ENCODE data around the gene ZNF683. TPM values are rescaled to one million over a fixed set of nuclear protein-coding genes. Genes with fewer than 3 reads are reported as not detected.

Gene ZNF683
- total and polyA plus RNA-seq, 2 donors (not counting 1 experiment from before 2014, with no cell fraction given), result not detected

- H3K9ac ChIP-seq (ENCODE audit: insufficient read depth, low read length), result no peak overlapping the region
- peaks cover 12% of the 10 kb centered on the region for H3K27me3 ChIP-seq (ENCODE audit: control insufficient read depth, insufficient read depth, low read length)
- H2AFZ ChIP-seq (ENCODE audit: low read length), result no peak overlapping the region
- H3K4me3 ChIP-seq (replicated peaks in 1 of 4; ENCODE audit: control extremely low read depth in 1 of 4, insufficient read depth in 1 of 4, low read depth in 3 of 4, low read length in 4 of 4), result no peak overlapping the region
- H3K9me3 ChIP-seq (ENCODE audit: control insufficient read depth, insufficient read depth, low read depth, low read length), result no peaks in the 10 kb centered on the region
- no peak overlapping the region for H3K27ac ChIP-seq (ENCODE audit: insufficient read depth, low read length)
- H3K36me3 ChIP-seq (ENCODE audit: control insufficient read depth, insufficient read depth, low read length), result no peaks in the 10 kb centered on the region
- no peaks in the 10 kb centered on the region for H3K4me1 ChIP-seq (ENCODE audit: control insufficient read depth, extremely low read depth, insufficient read depth, low read length)
- DNase-seq (ENCODE audit: low read depth in 2 of 2), result no peak
- TF ChIP-seq EZH2 (IDR thresholded peaks at IDR 0.05; ENCODE audit: low read length, missing control alignments), result no peak
- TF ChIP-seq, protein P1, sequence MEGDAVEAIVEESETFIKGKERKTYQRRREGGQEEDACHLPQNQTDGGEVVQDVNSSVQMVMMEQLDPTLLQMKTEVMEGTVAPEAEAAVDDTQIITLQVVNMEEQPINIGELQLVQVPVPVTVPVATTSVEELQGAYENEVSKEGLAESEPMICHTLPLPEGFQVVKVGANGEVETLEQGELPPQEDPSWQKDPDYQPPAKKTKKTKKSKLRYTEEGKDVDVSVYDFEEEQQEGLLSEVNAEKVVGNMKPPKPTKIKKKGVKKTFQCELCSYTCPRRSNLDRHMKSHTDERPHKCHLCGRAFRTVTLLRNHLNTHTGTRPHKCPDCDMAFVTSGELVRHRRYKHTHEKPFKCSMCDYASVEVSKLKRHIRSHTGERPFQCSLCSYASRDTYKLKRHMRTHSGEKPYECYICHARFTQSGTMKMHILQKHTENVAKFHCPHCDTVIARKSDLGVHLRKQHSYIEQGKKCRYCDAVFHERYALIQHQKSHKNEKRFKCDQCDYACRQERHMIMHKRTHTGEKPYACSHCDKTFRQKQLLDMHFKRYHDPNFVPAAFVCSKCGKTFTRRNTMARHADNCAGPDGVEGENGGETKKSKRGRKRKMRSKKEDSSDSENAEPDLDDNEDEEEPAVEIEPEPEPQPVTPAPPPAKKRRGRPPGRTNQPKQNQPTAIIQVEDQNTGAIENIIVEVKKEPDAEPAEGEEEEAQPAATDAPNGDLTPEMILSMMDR (conservative IDR thresholded peaks at IDR 0.05 in 1 of 2, IDR thresholded peaks at IDR 0.05 in 1 of 2; ENCODE audit: low read depth in 1 of 2, low read length in 2 of 2), result no peak
- H3K79me2 ChIP-seq (ENCODE audit: control insufficient read depth, insufficient read depth, low read length), result no peaks in the 10 kb centered on the region
- H3K4me2 ChIP-seq (ENCODE audit: extremely low read depth, insufficient read depth, low read length), result no peak overlapping the region
- no peaks in the 10 kb centered on the region for H4K20me1 ChIP-seq (ENCODE audit: control insufficient read depth, extremely low read depth, insufficient read depth, low read length)
These were observed 28.2 kb downstream of the ZNF683 start for GRCh38 chr1:26344147-26344920.

GRCh38 chr1:26340047-26340481 lies 32.5 kb downstream of the ZNF683 start:
- Histone ChIP-seq H3K79me2 (ENCODE audit: control insufficient read depth, insufficient read depth, low read length) (no peaks in the 10 kb centered on the region), H3K4me3 (replicated peaks in 1 of 4; ENCODE audit: control extremely low read depth in 1 of 4, insufficient read depth in 1 of 4, low read depth in 3 of 4, low read length in 4 of 4) (no peak overlapping the region), H3K27ac (ENCODE audit: insufficient read depth, low read length) (no peak overlapping the region), H3K36me3 (ENCODE audit: control insufficient read depth, insufficient read depth, low read length) (no peaks in the 10 kb centered on the region), H3K9me3 (ENCODE audit: control insufficient read depth, insufficient read depth, low read depth, low read length) (no peaks in the 10 kb centered on the region), H3K4me1 (ENCODE audit: control insufficient read depth, extremely low read depth, insufficient read depth, low read length) (no peaks in the 10 kb centered on the region), H3K27me3 (ENCODE audit: control insufficient read depth, insufficient read depth, low read length) (peaks cover 16% of the 10 kb centered on the region), H2AFZ (ENCODE audit: low read length) (no peak overlapping the region), H3K9ac (ENCODE audit: insufficient read depth, low read length) (no peak overlapping the region), H4K20me1 (ENCODE audit: control insufficient read depth, extremely low read depth, insufficient read depth, low read length) (no peaks in the 10 kb centered on the region), H3K4me2 (ENCODE audit: extremely low read depth, insufficient read depth, low read length) (no peak overlapping the region)
- DNase-seq (ENCODE audit: low read depth in 2 of 2), result no peak
- TF ChIP-seq, protein P1 (conservative IDR thresholded peaks at IDR 0.05 in 1 of 2, IDR thresholded peaks at IDR 0.05 in 1 of 2; ENCODE audit: low read depth in 1 of 2, low read length in 2 of 2), result no peak
- TF ChIP-seq EZH2 (IDR thresholded peaks at IDR 0.05; ENCODE audit: low read length, missing control alignments), result no peak

DNA sequence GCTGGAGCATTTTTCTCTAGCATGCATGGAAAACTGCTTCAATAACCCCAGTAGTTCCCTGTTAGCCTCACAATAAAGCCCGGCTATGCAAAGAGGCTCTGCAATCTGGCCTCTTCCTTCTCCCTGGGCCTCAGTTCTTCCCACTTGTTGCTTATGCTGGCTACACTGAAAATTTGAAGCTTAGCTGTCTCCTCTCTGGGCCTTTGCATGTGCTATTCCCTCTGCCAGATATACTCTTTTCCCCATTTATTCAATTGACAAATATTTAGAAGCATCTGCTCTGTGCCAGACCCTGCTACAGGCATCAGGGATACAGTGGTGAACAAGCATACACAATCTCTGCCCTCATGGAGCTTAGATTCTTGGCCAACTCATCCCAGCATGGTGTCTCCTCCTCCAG lies 33.9 kb downstream of the ZNF683 start:
- no peak for TF ChIP-seq EZH2 (IDR thresholded peaks at IDR 0.05; ENCODE audit: low read length, missing control alignments)
- TF ChIP-seq, protein P1 (conservative IDR thresholded peaks at IDR 0.05 in 1 of 2, IDR thresholded peaks at IDR 0.05 in 1 of 2; ENCODE audit: low read depth in 1 of 2, low read length in 2 of 2), result no peak
- no peak for DNase-seq (ENCODE audit: low read depth in 2 of 2)
- H2AFZ ChIP-seq (ENCODE audit: low read length), result no peak overlapping the region
- H3K36me3 ChIP-seq (ENCODE audit: control insufficient read depth, insufficient read depth, low read length), result no peaks in the 10 kb centered on the region
- no peaks in the 10 kb centered on the region for H3K4me1 ChIP-seq (ENCODE audit: control insufficient read depth, extremely low read depth, insufficient read depth, low read length)
- H3K27me3 ChIP-seq (ENCODE audit: control insufficient read depth, insufficient read depth, low read length), result peaks cover 16% of the 10 kb centered on the region
- H3K9ac ChIP-seq (ENCODE audit: insufficient read depth, low read length), result no peak overlapping the region
- H3K4me2 ChIP-seq (ENCODE audit: extremely low read depth, insufficient read depth, low read length), result no peak overlapping the region
- no peaks in the 10 kb centered on the region for H3K79me2 ChIP-seq (ENCODE audit: control insufficient read depth, insufficient read depth, low read length)
- H3K4me3 ChIP-seq (replicated peaks in 1 of 4; ENCODE audit: control extremely low read depth in 1 of 4, insufficient read depth in 1 of 4, low read depth in 3 of 4, low read length in 4 of 4), result no peak overlapping the region
- H3K27ac ChIP-seq (ENCODE audit: insufficient read depth, low read length), result no peak overlapping the region
- no peaks in the 10 kb centered on the region for H4K20me1 ChIP-seq (ENCODE audit: control insufficient read depth, extremely low read depth, insufficient read depth, low read length)
- no peaks in the 10 kb centered on the region for H3K9me3 ChIP-seq (ENCODE audit: control insufficient read depth, insufficient read depth, low read depth, low read length)

Data from fibroblast of lung (primary cell).